ENCODE measurements around the gene NPIPA7.
"Not testable (repeated sequence)": the region's sequence is repeated elsewhere in the genome, so short reads cannot be mapped to it uniquely, and the experiment has no call there.

Gene NPIPA7
- total RNA-seq = 0 to 0.02 (median 0) reads per million in 17 experiments

DNA sequence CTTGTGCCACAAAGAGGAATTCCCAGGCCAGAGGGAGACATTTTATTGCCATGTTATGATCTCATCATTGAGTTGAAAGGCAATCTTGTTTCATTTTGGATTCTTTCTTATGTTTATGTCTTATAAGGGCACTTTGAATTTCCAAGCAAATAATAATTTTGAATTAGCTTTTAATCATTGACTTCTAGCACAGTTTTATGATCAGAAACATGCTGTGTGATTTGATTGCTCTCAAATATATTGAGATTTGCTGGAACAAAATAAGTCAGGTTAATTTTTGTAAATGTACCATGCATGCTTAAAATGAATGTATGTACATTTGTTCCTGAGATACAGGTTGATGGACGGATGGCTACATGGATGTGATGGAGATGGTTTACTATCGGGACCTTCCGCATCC lies at the start of gene NPIPA7:
Gene NPIPA7 (plus strand): TSS at position 301 of the 400 bp plus-strand sequence. CDS start 105 bp downstream, outside the sequence.
- DNase-seq = not testable (repeated sequence)

GRCh38 chr16:16331466-16331865 lies 47.5 kb upstream of the NPIPA7 start:
- DNase-seq = not testable (repeated sequence)

DNA sequence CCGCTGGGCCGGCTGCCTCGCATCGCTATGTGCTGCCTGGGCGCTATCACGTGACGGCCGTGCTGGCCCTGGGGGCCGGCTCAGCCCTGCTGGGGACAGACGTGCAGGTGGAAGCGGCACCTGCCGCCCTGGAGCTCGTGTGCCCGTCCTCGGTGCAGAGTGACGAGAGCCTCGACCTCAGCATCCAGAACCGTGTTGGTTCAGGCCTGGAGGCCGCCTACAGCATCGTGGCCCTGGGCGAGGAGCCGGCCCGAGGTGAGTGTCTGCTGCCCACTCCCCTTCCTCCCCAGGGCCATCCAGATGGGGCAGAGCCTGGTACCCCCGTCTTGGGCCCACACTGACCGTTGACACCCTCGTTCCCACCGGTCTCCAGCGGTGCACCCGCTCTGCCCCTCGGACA lies 21.4 kb upstream of the NPIPA7 start:
- not testable (repeated sequence) for DNase-seq

DNA sequence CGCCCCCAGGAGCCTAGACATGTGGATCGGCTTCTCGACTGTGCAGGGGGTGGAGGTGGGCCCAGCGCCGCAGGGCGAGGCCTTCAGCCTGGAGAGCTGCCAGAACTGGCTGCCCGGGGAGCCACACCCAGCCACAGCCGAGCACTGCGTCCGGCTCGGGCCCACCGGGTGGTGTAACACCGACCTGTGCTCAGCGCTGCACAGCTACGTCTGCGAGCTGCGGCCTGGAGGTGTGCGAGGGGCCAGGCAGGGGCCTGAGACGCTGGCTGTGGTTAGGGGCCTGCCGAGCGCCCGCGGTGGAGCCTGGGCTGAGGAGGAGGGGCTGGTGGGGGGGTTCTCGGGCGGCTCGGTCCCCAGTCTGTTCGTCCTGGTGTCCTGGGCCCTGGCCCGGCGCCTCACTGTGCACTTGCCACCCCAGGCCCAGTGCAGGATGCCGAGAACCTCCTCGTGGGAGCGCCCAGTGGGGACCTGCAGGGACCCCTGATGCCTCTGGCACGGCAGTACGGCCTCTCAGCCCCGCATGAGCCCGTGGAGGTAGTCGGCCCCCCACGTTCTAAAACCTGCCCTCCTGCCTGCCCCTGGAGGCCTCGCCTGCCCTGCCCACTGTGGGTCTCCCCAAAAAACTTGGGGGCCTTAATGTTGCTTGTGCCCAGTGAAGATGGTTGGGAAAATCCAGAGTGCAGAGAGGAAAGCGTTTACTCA lies 20.2 kb upstream of the NPIPA7 start:
- DNase-seq = not testable (repeated sequence)

- not testable (repeated sequence) for DNase-seq
Measured at GRCh38 chr16:16363595-16363994, 15.3 kb upstream of the NPIPA7 start.

DNA sequence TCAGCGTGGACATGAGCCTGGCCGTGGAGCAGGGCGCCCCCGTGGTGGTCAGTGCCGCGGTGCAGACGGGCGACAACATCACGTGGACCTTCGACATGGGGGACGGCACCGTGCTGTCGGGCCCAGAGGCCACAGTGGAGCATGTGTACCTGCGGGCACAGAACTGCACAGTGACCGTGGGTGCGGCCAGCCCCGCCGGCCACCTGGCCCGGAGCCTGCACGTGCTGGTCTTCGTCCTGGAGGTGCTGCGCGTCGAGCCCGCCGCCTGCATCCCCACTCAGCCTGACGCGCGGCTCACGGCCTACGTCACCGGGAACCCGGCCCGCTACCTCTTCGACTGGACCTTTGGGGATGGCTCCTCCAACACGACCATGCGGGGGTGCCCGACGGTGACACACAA lies 14.8 kb upstream of the NPIPA7 start:
- not testable (repeated sequence) for DNase-seq

DNA sequence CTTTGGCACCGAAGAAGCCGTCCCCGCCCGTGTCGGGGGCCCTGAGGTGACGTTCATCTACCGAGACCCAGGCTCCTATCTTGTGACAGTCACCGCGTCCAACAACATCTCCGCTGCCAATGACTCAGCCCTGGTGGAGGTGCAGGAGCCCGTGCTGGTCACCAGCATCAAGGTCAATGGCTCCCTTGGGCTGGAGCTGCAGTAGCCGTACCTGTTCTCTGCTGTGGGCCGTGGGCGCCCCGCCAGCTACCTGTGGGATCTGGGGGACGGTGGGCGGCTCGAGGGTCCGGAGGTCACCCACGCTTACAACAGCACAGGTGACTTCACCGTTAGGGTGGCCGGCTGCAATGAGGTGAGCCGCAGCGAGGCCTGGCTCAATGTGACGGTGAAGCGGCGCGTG lies 14.2 kb upstream of the NPIPA7 start:
- DNase-seq = not testable (repeated sequence)

DNA sequence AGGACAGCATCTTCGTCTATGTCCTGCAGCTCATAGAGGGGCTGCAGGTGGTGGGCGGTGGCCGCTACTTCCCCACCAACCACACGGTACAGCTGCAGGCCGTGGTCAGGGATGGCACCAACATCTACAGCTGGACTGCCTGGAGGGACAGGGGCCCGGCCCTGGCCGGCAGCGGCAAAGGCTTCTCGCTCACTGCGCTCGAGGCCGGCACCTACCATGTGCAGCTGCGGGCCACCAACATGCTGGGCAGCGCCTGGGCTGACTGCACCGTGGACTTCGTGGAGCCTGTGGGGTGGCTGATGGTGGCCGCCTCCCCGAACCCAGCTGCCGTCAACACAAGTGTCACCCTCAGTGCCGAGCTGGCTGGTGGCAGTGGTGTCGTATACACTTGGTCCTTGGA lies 13.6 kb upstream of the NPIPA7 start:
- DNase-seq = peak in 2 of 4 experiments; percentile 0 to 1

- DNase-seq = not testable (repeated sequence)
Measured at GRCh38 chr16:16365851-16366250, 13.1 kb upstream of the NPIPA7 start.

- DNase-seq = peak in 1 of 4 experiments; percentile 0
Measured at GRCh38 chr16:16366552-16367284, 12.2 kb upstream of the NPIPA7 start.

- not testable (repeated sequence) for DNase-seq
Measured at GRCh38 chr16:16367285-16367628, 11.7 kb upstream of the NPIPA7 start.

- not testable (repeated sequence) for DNase-seq
Measured at GRCh38 chr16:16369081-16369856, 9.7 kb upstream of the NPIPA7 start.

- DNase-seq = not testable (repeated sequence)
Measured at GRCh38 chr16:16371136-16371735, 7.7 kb upstream of the NPIPA7 start.

GRCh38 chr16:16374192-16374591 lies 4.7 kb upstream of the NPIPA7 start:
- DNase-seq = not testable (repeated sequence)

DNA sequence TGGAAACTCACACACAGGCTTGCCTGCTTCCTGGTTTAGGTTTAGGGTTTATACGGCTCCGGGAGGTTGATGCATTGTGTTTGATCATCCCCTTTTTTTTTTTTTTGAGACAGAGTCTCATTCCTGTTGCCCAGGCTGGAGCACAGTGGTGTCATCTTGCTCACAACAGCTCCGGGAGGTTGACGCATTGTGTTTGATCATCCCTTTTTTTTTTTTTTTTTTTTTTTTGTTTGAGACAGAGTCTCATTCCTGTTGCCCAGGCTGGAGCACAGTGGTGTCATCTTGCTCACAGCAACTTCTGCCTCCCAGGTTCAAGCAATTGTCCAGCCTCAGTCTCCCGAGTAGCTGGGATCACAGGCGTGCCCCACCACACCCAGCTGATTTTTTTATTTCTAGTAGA lies 20.7 kb downstream of the NPIPA7 start:
- not testable (repeated sequence) for DNase-seq

- DNase-seq = not testable (repeated sequence)
Measured at GRCh38 chr16:16402333-16402732, 23.4 kb downstream of the NPIPA7 start.

GRCh38 chr16:16404283-16404682 lies 25.3 kb downstream of the NPIPA7 start:
- not testable (repeated sequence) for DNase-seq

DNA sequence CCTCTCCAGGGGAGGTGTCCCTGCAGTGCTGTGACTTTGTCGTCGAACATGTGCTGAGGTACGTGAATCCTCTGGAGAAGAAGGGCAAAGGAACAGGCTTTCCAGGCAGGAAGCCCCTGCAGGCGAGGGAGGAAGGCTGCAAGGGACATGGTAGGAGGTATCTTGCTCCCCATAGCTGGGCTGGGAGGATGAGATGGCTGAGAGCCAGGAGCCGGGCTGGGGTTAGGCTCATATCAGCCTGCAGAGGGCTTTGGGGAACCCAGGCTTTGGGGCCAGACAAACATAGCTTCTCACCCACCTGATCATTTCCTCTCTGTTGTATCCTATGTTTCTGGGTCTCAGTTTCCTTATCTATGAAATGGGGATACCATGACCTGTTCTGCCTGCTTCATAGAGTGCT lies 26.5 kb downstream of the NPIPA7 start:
- not testable (repeated sequence) for DNase-seq

DNA sequence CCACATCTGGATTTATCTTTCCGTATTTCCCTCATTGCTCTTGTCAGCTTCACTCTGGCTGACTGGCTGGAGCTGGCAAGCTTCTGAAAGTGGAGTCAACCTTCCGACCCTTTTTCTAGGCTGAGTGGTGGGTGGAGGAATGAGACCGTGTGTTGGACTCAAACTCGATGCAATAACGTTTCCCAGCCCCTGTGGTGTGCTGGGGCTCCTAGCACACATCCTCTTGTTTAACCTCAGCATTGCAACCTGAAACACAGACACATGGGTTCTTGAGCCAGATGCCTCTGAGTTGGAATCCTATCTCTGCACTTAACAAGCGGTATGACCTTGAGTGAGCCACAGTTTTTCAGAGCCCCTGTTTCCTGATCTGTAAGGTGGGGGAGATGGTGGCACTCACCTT lies 29.5 kb downstream of the NPIPA7 start:
- DNase-seq = not testable (repeated sequence)

DNA sequence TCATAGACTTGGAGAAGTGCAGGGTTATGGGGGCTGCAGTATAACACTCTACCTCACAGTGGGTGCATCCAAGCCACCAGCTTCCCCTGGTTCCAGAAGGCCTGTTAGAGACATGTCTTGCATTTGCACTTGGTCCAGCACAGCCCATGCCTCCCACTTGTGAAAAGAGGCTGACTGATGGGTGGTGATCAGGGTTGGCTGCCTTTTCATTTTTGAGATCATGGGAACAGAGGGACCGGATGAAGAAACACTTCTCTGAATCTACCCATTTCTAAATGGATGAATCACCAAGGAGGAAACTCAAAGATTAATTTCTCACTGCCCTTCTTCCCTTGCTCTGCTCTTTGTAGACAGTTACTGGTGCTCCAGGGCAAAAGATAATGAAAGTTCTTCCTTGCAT lies 34.8 kb downstream of the NPIPA7 start:
- DNase-seq = not testable (repeated sequence)

GRCh38 chr16:16417071-16417470 lies 38.1 kb downstream of the NPIPA7 start:
- not testable (repeated sequence) for DNase-seq

GRCh38 chr16:16417914-16418544 lies 39.1 kb downstream of the NPIPA7 start:
- DNase-seq = not testable (repeated sequence)

All from suppressor macrophage (primary cell).